IPS-18a (cell line): ENCODE data around the gene SQOR.
A peak's percentile ranks its signal among the peaks of the same experiment; 100 is the strongest.

Source experiments
- H3K27ac ChIP-seq: one replicate; pipeline ENCODE4 v1.5.1; 2013; ENCODE audit warnings: low read length
- H3K27me3 ChIP-seq: one replicate; pipeline ENCODE4 v1.6.1; 2013; ENCODE audit warnings: mild to moderate bottlenecking, low read length; ENCODE audit not compliant: control insufficient read depth, insufficient read depth
- H3K36me3 ChIP-seq: one replicate; pipeline ENCODE4 v1.6.1; 2013; ENCODE audit warnings: low read depth, low read length; ENCODE audit not compliant: control insufficient read depth
- H3K4me1 ChIP-seq: one replicate; pipeline ENCODE4 v1.6.1; 2013; ENCODE audit warnings: low read depth, low read length; ENCODE audit not compliant: control insufficient read depth
- H3K4me3 ChIP-seq: one replicate; pipeline ENCODE4 v1.5.1; 2013; ENCODE audit warnings: low read length
- H3K9ac ChIP-seq: one replicate; pipeline ENCODE4 v1.6.1; 2013; ENCODE audit warnings: mild to moderate bottlenecking, low read length, moderate library complexity
- H3K9me3 ChIP-seq: one replicate; pipeline ENCODE4 v1.6.1; 2013; ENCODE audit warnings: low read depth, low read length; ENCODE audit not compliant: control insufficient read depth

The SQOR gene

GRCh38 chr15:45634432-45635190 lies at the start of gene SQOR:
TSS of gene SQOR (plus strand) at chr15:45635029. CDS start at chr15:45658924, 23,895 bp downstream.
- peak within 1 kb of the TSS; percentile 3 for H3K9ac ChIP-seq
- no peaks in the 10 kb centered on the region for H3K9me3 ChIP-seq
- H3K4me1 ChIP-seq = no peaks in the 10 kb centered on the region
- no peak within 1 kb of the TSS for H3K27ac ChIP-seq
- peak within 1 kb of the TSS; percentile 73 for H3K4me3 ChIP-seq
- peaks cover 56% of the 10 kb centered on the region for H3K27me3 ChIP-seq
- H3K36me3 ChIP-seq = no peaks in the 10 kb centered on the region

- Histone ChIP-seq H3K4me3 (no peak overlapping the region), H3K9ac (no peak overlapping the region)
These were observed 49.6 kb upstream of the SQOR start for GRCh38 chr15:45585069-45585791.

GRCh38 chr15:45586125-45586524 lies 48.7 kb upstream of the SQOR start:
- Histone ChIP-seq H3K9ac (peak overlapping the region; percentile 95), H3K4me3 (peak overlapping the region; percentile 93), H3K9me3 (no peaks in the 10 kb centered on the region), H3K27me3 (no peaks in the 10 kb centered on the region), H3K4me1 (peaks cover 17% of the 10 kb centered on the region), H3K27ac (peak overlapping the region; percentile 96), H3K36me3 (no peaks in the 10 kb centered on the region)

More at GRCh38 chr15:45585069-45585791, 49.6 kb upstream of the SQOR start:
- H3K27me3 ChIP-seq = no peaks in the 10 kb centered on the region
- H3K4me1 ChIP-seq = peaks cover 17% of the 10 kb centered on the region
- no peaks in the 10 kb centered on the region for H3K36me3 ChIP-seq
- no peak overlapping the region for H3K27ac ChIP-seq
- H3K9me3 ChIP-seq = no peaks in the 10 kb centered on the region

GRCh38 chr15:45586601-45587094 lies 48.2 kb upstream of the SQOR start:
- H3K36me3 ChIP-seq = no peaks in the 10 kb centered on the region
- peak overlapping the region; percentile 95 for H3K9ac ChIP-seq
- H3K27ac ChIP-seq = peak overlapping the region; percentile 96
- H3K27me3 ChIP-seq = no peaks in the 10 kb centered on the region
- H3K9me3 ChIP-seq = no peaks in the 10 kb centered on the region
- peaks cover 17% of the 10 kb centered on the region for H3K4me1 ChIP-seq
- H3K4me3 ChIP-seq = peak overlapping the region; percentile 93

- H3K4me1 ChIP-seq = peaks cover 17% of the 10 kb centered on the region
- no peaks in the 10 kb centered on the region for H3K9me3 ChIP-seq
- H3K27me3 ChIP-seq = no peaks in the 10 kb centered on the region
- peaks cover 1% of the 10 kb centered on the region for H3K36me3 ChIP-seq
- H3K9ac ChIP-seq = peak within 1 kb of the TSS; percentile 95
- peak within 1 kb of the TSS; percentile 96 for H3K27ac ChIP-seq
- peak within 1 kb of the TSS; percentile 93 for H3K4me3 ChIP-seq
These were observed 47.5 kb upstream of the SQOR start, which contains the start of gene BLOC1S6 for GRCh38 chr15:45587095-45587862. TSS of gene BLOC1S6 (plus strand) at chr15:45587379. CDS start at chr15:45587444, 65 bp downstream.

- H3K27me3 ChIP-seq = no peaks in the 10 kb centered on the region
- peaks cover 17% of the 10 kb centered on the region for H3K4me1 ChIP-seq
- H3K9ac ChIP-seq = peak overlapping the region; percentile 95
- H3K9me3 ChIP-seq = no peaks in the 10 kb centered on the region
- H3K27ac ChIP-seq = peak overlapping the region; percentile 38
- H3K36me3 ChIP-seq = peaks cover 5% of the 10 kb centered on the region
- peak overlapping the region; percentile 93 for H3K4me3 ChIP-seq
These were observed 47.0 kb upstream of the SQOR start for GRCh38 chr15:45587863-45588170.

GRCh38 chr15:45588219-45588875 lies 46.5 kb upstream of the SQOR start:
- Histone ChIP-seq H3K9me3 (no peaks in the 10 kb centered on the region), H3K36me3 (peaks cover 5% of the 10 kb centered on the region), H3K27ac (no peak overlapping the region), H3K4me1 (peaks cover 17% of the 10 kb centered on the region), H3K9ac (peak overlapping the region; percentile 95), H3K27me3 (no peaks in the 10 kb centered on the region), H3K4me3 (peak overlapping the region; percentile 93)

GRCh38 chr15:45589256-45589655 lies 45.6 kb upstream of the SQOR start:
- Histone ChIP-seq H3K36me3 (peaks cover 5% of the 10 kb centered on the region), H3K9ac (no peak overlapping the region), H3K27ac (no peak overlapping the region), H3K9me3 (no peaks in the 10 kb centered on the region), H3K4me1 (peaks cover 17% of the 10 kb centered on the region), H3K4me3 (no peak overlapping the region), H3K27me3 (no peaks in the 10 kb centered on the region)

GRCh38 chr15:45594319-45594718 lies 40.5 kb upstream of the SQOR start:
- H3K9ac ChIP-seq = no peak overlapping the region
- no peaks in the 10 kb centered on the region for H3K27me3 ChIP-seq
- no peak overlapping the region for H3K4me3 ChIP-seq
- H3K9me3 ChIP-seq = no peaks in the 10 kb centered on the region
- peaks cover 5% of the 10 kb centered on the region for H3K36me3 ChIP-seq
- no peak overlapping the region for H3K27ac ChIP-seq
- no peaks in the 10 kb centered on the region for H3K4me1 ChIP-seq

GRCh38 chr15:45594835-45595530 lies 39.8 kb upstream of the SQOR start:
- peaks cover 5% of the 10 kb centered on the region for H3K36me3 ChIP-seq
- H3K4me1 ChIP-seq = no peaks in the 10 kb centered on the region
- no peak overlapping the region for H3K9ac ChIP-seq
- no peak overlapping the region for H3K4me3 ChIP-seq
- no peaks in the 10 kb centered on the region for H3K9me3 ChIP-seq
- no peaks in the 10 kb centered on the region for H3K27me3 ChIP-seq
- no peak overlapping the region for H3K27ac ChIP-seq
